Nephron (organoid): ENCODE measurements around the gene HYCC1.
A peak's percentile ranks its signal among the peaks of the same experiment; 100 is the strongest.

Experiments
- H3K27ac Mint-ChIP-seq, 3 experiments: 2 replicates each; pipeline ENCODE4 v1.8.0; 2020; ENCODE audit warnings: mixed read lengths in 3 of 3, mild to moderate bottlenecking in 2 of 3, moderate library complexity in 1 of 3
- H3K27me3 Mint-ChIP-seq: 2 replicates; pipeline ENCODE4 v1.8.0; 2021; ENCODE audit warnings: low read depth, mild to moderate bottlenecking, moderate library complexity, mixed read lengths
- H3K36me3 Mint-ChIP-seq: 2 replicates; pipeline ENCODE4 v1.8.0; 2020; ENCODE audit warnings: low read depth, mixed read lengths
- H3K4me1 Mint-ChIP-seq: 2 replicates; pipeline ENCODE4 v1.8.0; 2020; ENCODE audit warnings: mixed read lengths
- H3K4me3 Mint-ChIP-seq, 3 experiments: 2 replicates each; pipeline ENCODE4 v1.8.0; 2020; ENCODE audit warnings: mild to moderate bottlenecking in 3 of 3, mixed read lengths in 3 of 3, moderate library complexity in 2 of 3
- H3K9me3 Mint-ChIP-seq: 2 replicates; pipeline ENCODE4 v1.8.0; 2020; ENCODE audit warnings: mixed read lengths
- TF ChIP-seq, protein P1 (sequence below), 3 experiments: fragments of 200-600 bp; sonication (generic); IDR thresholded peaks; one replicate each; pipeline ENCODE4 v1.5.0; 2021; ENCODE audit warnings: antibody characterized with exemption in 3 of 3; ENCODE audit not compliant: unreplicated experiment in 3 of 3

The HYCC1 gene

DNA sequence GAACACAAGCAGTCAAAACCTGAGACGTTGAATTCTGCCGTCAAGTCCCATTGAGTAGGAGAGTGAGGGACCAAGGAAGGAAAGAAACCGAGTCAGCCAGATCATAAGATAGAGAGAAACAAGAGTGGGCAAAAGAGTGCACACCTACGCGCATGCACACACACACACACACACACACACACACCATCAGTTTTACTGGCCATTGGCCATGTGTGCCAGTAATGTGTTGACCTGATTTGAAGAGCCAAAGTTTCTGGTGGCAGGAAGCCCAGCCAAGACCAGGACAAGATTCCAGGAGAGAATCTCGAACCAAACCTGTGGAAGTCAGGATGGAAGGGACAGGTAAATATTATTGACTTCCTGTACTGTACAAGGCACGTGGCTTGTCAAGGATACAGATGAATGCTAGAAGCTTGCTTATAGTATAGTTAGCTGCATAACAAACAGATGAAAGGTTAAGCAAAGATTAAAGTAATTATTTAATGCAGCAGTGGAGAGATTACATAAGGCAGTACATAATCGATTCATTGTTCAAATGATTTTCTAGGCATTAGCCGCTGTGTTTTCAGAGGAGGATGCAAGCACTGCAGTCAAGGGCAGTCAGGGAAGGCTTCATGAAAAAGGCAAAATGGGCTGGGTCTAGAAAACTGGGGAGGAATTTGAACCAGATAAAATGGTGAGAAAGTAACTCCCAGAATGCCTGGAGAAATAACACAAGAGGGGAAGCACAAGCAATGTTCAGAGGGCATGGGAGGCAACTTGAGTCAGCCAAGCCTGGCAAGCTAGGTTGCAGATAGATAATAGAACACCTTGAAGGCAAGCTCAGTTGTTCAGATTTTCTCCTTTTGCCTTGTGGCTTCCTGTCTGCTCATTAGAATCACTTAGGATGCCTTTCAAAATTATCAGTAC is 2.7 kb upstream of the HYCC1 start:
- Mint-ChIP-seq H3K4me1 (peaks cover 10% of the 10 kb centered on the region), H3K27me3 (no peaks in the 10 kb centered on the region), H3K27ac (no peak overlapping the region), H3K4me3 (no peak overlapping the region), H3K9me3 (peaks cover under 1% of the 10 kb centered on the region), H3K36me3 (no peaks in the 10 kb centered on the region)
- TF ChIP-seq, protein P1, sequence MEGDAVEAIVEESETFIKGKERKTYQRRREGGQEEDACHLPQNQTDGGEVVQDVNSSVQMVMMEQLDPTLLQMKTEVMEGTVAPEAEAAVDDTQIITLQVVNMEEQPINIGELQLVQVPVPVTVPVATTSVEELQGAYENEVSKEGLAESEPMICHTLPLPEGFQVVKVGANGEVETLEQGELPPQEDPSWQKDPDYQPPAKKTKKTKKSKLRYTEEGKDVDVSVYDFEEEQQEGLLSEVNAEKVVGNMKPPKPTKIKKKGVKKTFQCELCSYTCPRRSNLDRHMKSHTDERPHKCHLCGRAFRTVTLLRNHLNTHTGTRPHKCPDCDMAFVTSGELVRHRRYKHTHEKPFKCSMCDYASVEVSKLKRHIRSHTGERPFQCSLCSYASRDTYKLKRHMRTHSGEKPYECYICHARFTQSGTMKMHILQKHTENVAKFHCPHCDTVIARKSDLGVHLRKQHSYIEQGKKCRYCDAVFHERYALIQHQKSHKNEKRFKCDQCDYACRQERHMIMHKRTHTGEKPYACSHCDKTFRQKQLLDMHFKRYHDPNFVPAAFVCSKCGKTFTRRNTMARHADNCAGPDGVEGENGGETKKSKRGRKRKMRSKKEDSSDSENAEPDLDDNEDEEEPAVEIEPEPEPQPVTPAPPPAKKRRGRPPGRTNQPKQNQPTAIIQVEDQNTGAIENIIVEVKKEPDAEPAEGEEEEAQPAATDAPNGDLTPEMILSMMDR (IDR thresholded peaks at IDR 0.05; ENCODE audit: unreplicated experiment in 3 of 3) = no peak

GRCh38 chr7:23014681-23015080 is 751 bp upstream of the HYCC1 start:
- Mint-ChIP-seq H3K27me3 (no peaks in the 10 kb centered on the region), H3K27ac (no peak overlapping the region), H3K36me3 (no peaks in the 10 kb centered on the region), H3K4me1 (peaks cover 10% of the 10 kb centered on the region), H3K4me3 (peak overlapping the region; percentile 14 to 96 (median 49)), H3K9me3 (no peaks in the 10 kb centered on the region)
- TF ChIP-seq, protein P1 (IDR thresholded peaks at IDR 0.05; ENCODE audit: unreplicated experiment in 3 of 3) = no peak

DNA sequence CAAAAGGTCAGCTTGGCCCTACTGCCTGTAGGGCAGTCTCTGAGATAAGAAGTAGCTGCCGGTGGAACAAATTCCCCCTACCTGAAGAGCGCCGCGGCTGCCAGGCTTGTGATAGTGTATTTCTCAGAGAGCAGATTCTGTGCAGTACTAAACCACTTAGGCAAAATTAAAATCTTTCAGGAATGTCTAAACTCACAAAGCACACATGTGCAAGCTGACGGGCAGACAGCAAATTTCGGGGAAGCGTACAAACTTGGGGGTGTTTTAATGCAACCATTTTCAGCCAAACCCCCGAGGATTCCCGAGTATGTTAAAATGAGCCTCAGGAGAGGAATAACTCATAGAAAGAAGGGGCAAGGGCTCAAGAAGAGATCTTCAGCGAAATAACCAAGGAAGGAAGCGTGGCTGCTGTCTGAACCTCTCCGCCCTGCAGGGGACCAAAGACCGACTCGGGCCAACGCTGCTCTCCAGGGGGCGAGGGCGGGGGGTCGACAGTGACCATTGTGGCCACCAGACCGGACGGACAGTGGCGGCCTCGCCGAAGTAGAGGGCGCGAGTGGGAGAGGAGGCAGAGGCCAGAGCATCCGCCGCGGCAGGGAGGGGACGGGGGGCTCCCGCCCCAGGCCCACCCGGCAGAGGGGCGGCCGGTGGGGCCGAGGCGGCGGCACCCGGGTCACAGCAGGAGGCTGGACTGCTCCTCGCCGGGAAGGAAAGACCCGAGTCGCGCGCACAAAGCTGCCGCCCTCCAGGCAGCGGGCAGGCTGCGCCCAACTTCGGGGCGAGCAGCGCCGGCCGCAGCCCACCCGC is 819 bp downstream of the HYCC1 start:
- Mint-ChIP-seq H3K4me3 (no peak overlapping the region), H3K9me3 (no peaks in the 10 kb centered on the region), H3K36me3 (no peaks in the 10 kb centered on the region), H3K27me3 (no peaks in the 10 kb centered on the region), H3K27ac (no peak overlapping the region), H3K4me1 (peaks cover 7% of the 10 kb centered on the region)
- TF ChIP-seq, protein P1 (IDR thresholded peaks at IDR 0.05; ENCODE audit: unreplicated experiment in 3 of 3) = peak in 1 of 3 experiments; percentile 7

- TF ChIP-seq, protein P1 (IDR thresholded peaks at IDR 0.05; ENCODE audit: unreplicated experiment in 3 of 3) = no peak
- Mint-ChIP-seq H3K27ac (no peak overlapping the region), H3K4me3 (no peak overlapping the region), H3K36me3 (no peaks in the 10 kb centered on the region), H3K9me3 (no peaks in the 10 kb centered on the region), H3K4me1 (peaks cover 7% of the 10 kb centered on the region), H3K27me3 (no peaks in the 10 kb centered on the region)
These were observed 1.7 kb downstream of the HYCC1 start for GRCh38 chr7:23012186-23012585.

DNA sequence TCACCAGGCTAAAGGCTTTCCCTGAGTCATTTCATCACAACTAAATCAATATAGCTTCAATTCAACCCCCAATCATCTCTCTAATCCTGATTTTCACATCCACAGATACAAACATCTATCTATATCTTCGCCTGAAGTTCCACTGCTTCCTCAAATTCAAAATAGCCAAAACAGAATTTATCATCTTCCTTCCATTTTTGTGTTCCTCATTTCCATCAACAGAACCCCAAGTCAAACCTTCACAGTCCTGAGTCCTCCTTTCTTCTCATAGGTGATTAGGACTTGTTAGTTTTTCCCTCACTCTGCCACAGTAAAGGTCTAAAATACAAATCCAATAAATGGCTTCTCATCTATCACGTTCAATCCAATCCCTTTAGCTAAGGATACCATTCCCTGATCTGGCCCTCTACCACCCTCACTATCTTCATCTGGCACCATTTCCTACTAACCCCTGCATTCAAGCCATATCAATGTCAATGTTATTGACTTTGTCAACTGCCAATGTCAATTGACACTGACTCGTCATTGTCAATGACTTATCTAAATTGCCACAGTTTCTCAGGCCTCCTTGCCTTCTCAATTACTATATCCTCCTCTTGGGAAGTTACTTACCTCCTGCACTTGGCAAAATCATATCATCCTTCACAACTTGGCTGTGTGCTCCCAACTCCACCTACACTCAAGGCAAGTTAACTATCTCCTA is 2.6 kb downstream of the HYCC1 start:
- Mint-ChIP-seq H3K4me1 (peaks cover 7% of the 10 kb centered on the region), H3K9me3 (no peaks in the 10 kb centered on the region), H3K4me3 (no peak overlapping the region), H3K27me3 (no peaks in the 10 kb centered on the region), H3K27ac (no peak overlapping the region), H3K36me3 (no peaks in the 10 kb centered on the region)
- TF ChIP-seq, protein P1 (IDR thresholded peaks at IDR 0.05; ENCODE audit: unreplicated experiment in 3 of 3) = no peak
